SU-DHL-6 (cell line): ENCODE data around the gene SUPT7L.

Source experiments
- H2AFZ ChIP-seq: fragments of 200-600 bp; sonication (generic); 2 replicates; pipeline ENCODE4 v1.6.1; 2014; ENCODE audit warnings: low read depth, mild to moderate bottlenecking, moderate library complexity, mixed read lengths, antibody characterized with exemption, low read length; ENCODE audit not compliant: severe bottlenecking
- H3F3A ChIP-seq: fragments of 200-600 bp; shearing (Covaris generic); 2 replicates; pipeline ENCODE4 v1.6.0; 2016; ENCODE audit warnings: antibody characterized with exemption, mild to moderate bottlenecking; ENCODE audit not compliant: insufficient read depth
- H3K27ac ChIP-seq: fragments of 200-600 bp; sonication (generic); 2 replicates; pipeline ENCODE4 v1.5.1; 2016; ENCODE audit warnings: low read depth, mild to moderate bottlenecking, low read length, moderate library complexity, mixed read lengths
- H3K27me3 ChIP-seq: fragments of 200-600 bp; sonication (generic), shearing (Covaris generic); 2 replicates; pipeline ENCODE4 v1.6.0; 2014; ENCODE audit warnings: mild to moderate bottlenecking, low read length
- H3K36me3 ChIP-seq: fragments of 200-600 bp; sonication (generic); 2 replicates; pipeline ENCODE4 v1.6.1; 2014; ENCODE audit warnings: mild to moderate bottlenecking, low read length, mixed read lengths
- H3K4me2 ChIP-seq: fragments of 300-600, 200-600 bp; shearing (Covaris generic), sonication (generic); 2 replicates; pipeline ENCODE4 v1.6.0; 2014; ENCODE audit warnings: low read length, low read depth, mild to moderate bottlenecking; ENCODE audit not compliant: poor library complexity, severe bottlenecking
- H3K4me3 ChIP-seq: fragments of 200-600 bp; sonication (generic); 2 replicates; pipeline ENCODE4 v1.5.1; 2014; ENCODE audit warnings: antibody characterized with exemption, low read length, mild to moderate bottlenecking, mixed read lengths; ENCODE audit not compliant: insufficient read depth, poor library complexity, severe bottlenecking
- H3K79me2 ChIP-seq: fragments of 200-600 bp; sonication (generic); 2 replicates; pipeline ENCODE4 v1.6.1; 2014; ENCODE audit warnings: mild to moderate bottlenecking, low read length, moderate library complexity; ENCODE audit not compliant: insufficient read depth
- H3K9ac ChIP-seq: fragments of 200-600 bp; sonication (generic); 2 replicates; pipeline ENCODE4 v1.7.0; 2014; ENCODE audit warnings: mild to moderate bottlenecking, low read length
- H3K9me2 ChIP-seq: fragments of 200-600 bp; sonication (generic); replicated peaks from 2 replicates; pipeline ENCODE4 v1.6.1; 2014; ENCODE audit warnings: low read length; ENCODE audit not compliant: insufficient read depth
- H3K9me3 ChIP-seq: fragments of 200-600 bp; sonication (generic); 2 replicates; pipeline ENCODE4 v1.6.1; 2014; ENCODE audit warnings: low read length, mixed read lengths; ENCODE audit not compliant: insufficient read depth
- H4K20me1 ChIP-seq: fragments of 200-600 bp; sonication (generic); 2 replicates; pipeline ENCODE4 v1.6.1; 2014; ENCODE audit warnings: low read depth, mild to moderate bottlenecking, antibody characterized with exemption, low read length, moderate library complexity, mixed read lengths
- EZH2phosphoT487 ChIP-seq: fragments of 200-600 bp; sonication (generic), shearing (Covaris generic); conservative IDR thresholded peaks from 2 replicates; pipeline ENCODE4 v1.6.1; 2018; ENCODE audit warnings: mild to moderate bottlenecking, antibody characterized with exemption, low read length, moderate library complexity, mixed read lengths
- TF ChIP-seq, protein P1 (sequence below): fragments of 200-600 bp; sonication (generic); IDR thresholded peaks from one replicate; pipeline ENCODE4 v1.5.1; 2017; ENCODE audit warnings: antibody characterized with exemption, mild to moderate bottlenecking, low read length, moderate library complexity; ENCODE audit not compliant: insufficient read depth, poor library complexity, severe bottlenecking

SUPT7L gene

GRCh38 chr2:27711804-27712203 is 48.4 kb upstream of the SUPT7L start:
- Histone ChIP-seq H2AFZ (no peak overlapping the region), H3K27me3 (no peaks in the 10 kb centered on the region), H4K20me1 (no peaks in the 10 kb centered on the region), H3K4me2 (no peak overlapping the region), H3K9ac (no peak overlapping the region), H3K4me3 (no peak overlapping the region), H3K9me3 (no peaks in the 10 kb centered on the region), H3K9me2 (no peaks in the 10 kb centered on the region), H3F3A (no peaks in the 10 kb centered on the region), H3K36me3 (no peaks in the 10 kb centered on the region), H3K79me2 (no peaks in the 10 kb centered on the region), H3K27ac (no peak overlapping the region)
- TF ChIP-seq, protein P1, sequence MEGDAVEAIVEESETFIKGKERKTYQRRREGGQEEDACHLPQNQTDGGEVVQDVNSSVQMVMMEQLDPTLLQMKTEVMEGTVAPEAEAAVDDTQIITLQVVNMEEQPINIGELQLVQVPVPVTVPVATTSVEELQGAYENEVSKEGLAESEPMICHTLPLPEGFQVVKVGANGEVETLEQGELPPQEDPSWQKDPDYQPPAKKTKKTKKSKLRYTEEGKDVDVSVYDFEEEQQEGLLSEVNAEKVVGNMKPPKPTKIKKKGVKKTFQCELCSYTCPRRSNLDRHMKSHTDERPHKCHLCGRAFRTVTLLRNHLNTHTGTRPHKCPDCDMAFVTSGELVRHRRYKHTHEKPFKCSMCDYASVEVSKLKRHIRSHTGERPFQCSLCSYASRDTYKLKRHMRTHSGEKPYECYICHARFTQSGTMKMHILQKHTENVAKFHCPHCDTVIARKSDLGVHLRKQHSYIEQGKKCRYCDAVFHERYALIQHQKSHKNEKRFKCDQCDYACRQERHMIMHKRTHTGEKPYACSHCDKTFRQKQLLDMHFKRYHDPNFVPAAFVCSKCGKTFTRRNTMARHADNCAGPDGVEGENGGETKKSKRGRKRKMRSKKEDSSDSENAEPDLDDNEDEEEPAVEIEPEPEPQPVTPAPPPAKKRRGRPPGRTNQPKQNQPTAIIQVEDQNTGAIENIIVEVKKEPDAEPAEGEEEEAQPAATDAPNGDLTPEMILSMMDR: no peak

GRCh38 chr2:27710640-27711430 is 47.4 kb upstream of the SUPT7L start:
- no peak overlapping the region for H3K9ac ChIP-seq
- no peak overlapping the region for H3K27ac ChIP-seq
- H3K36me3 ChIP-seq: no peaks in the 10 kb centered on the region
- H3F3A ChIP-seq: no peaks in the 10 kb centered on the region
- H3K4me3 ChIP-seq: no peak overlapping the region
- H3K9me2 ChIP-seq: no peaks in the 10 kb centered on the region
- TF ChIP-seq, protein P1: no peak
- no peak for TF ChIP-seq EZH2phosphoT487
- H3K79me2 ChIP-seq: no peaks in the 10 kb centered on the region
- H4K20me1 ChIP-seq: no peaks in the 10 kb centered on the region
- no peak overlapping the region for H3K4me2 ChIP-seq
- no peak overlapping the region for H2AFZ ChIP-seq
- no peaks in the 10 kb centered on the region for H3K9me3 ChIP-seq
- H3K27me3 ChIP-seq: no peaks in the 10 kb centered on the region

DNA sequence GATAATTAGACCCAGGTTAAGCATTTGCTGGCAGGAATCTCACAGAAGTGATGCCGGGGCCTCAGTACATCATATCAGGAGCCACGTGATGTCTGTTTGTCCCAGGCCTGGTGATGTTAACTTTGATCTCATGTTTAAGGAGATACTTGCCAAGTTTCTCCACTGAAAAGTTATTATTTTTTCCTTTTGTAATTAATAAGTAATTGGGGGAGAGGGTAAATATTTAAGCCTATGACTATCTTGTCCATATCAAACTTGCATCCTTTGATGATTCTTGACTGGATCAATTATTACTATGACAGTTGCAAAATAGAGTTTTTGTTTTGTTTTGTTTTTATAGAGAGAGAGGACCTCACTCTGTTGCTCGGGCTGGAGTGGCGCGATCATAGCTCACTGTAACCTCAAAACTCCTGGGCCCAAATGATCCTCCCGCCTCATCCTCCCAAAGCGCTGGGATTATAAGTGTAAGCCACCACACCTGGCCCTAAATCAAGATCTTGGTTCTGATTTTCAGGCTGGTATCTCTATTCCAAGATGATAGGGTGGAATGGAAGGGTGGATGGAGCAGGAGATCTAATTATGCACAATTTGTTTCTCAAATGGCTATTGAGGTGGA is 46.7 kb upstream of the SUPT7L start:
- TF ChIP-seq EZH2phosphoT487: no peak
- TF ChIP-seq, protein P1: no peak

More for the DNA sequence above, 46.7 kb upstream of the SUPT7L start:
- Histone ChIP-seq H3F3A (no peaks in the 10 kb centered on the region), H3K4me3 (no peak overlapping the region), H3K9me3 (no peaks in the 10 kb centered on the region), H4K20me1 (no peaks in the 10 kb centered on the region), H3K79me2 (no peaks in the 10 kb centered on the region), H3K9me2 (no peaks in the 10 kb centered on the region), H2AFZ (no peak overlapping the region), H3K36me3 (no peaks in the 10 kb centered on the region), H3K27me3 (no peaks in the 10 kb centered on the region), H3K9ac (no peak overlapping the region), H3K27ac (no peak overlapping the region), H3K4me2 (no peak overlapping the region)
